WTC11 (cell line): ENCODE measurements around the gene LYSMD3.

Experiments used
- ATF2 ChIP-seq: sonication (generic); formaldehyde crosslinking; IDR thresholded peaks from 2 replicates; pipeline ENCODE4 v1.8.1; 2022; ENCODE audit warnings: low read depth, missing genetic modification reagents, borderline replicate concordance
- CTCF ChIP-seq: fragments of 200-600 bp; IDR thresholded peaks from 2 replicates; pipeline ENCODE4 v1.8.0; 2022; ENCODE audit warnings: antibody characterized with exemption
- ESRRA ChIP-seq: sonication (generic); formaldehyde crosslinking; IDR thresholded peaks from 2 replicates; pipeline ENCODE4 v1.8.1; 2022; ENCODE audit warnings: mild to moderate bottlenecking, missing genetic modification reagents, borderline replicate concordance
- MYBL2 ChIP-seq: sonication (generic); formaldehyde crosslinking; IDR thresholded peaks from 2 replicates; pipeline ENCODE4 v1.8.1; 2023; ENCODE audit warnings: mild to moderate bottlenecking, moderate library complexity, missing genetic modification reagents
- NFATC4 ChIP-seq: fragments of 250-450 bp; sonication (Bioruptor Pico); IDR thresholded peaks from 2 replicates; pipeline ENCODE4 v1.9.0; 2021; ENCODE audit warnings: mild to moderate bottlenecking
- NR2C2 ChIP-seq: sonication (generic); formaldehyde crosslinking; IDR thresholded peaks from 2 replicates; pipeline ENCODE4 v1.8.0; 2022; ENCODE audit warnings: mild to moderate bottlenecking, missing genetic modification reagents
- ZNF219 ChIP-seq: sonication (generic); formaldehyde crosslinking; IDR thresholded peaks from 2 replicates; pipeline ENCODE4 v1.8.0; 2023; ENCODE audit warnings: missing genetic modification reagents, mild to moderate bottlenecking, borderline replicate concordance
- ZNF512 ChIP-seq: sonication (generic); formaldehyde crosslinking; IDR thresholded peaks from 2 replicates; pipeline ENCODE4 v1.8.1; 2022; ENCODE audit warnings: missing genetic modification reagents, borderline replicate concordance

GRCh38 chr5:90534922-90535321 lies 5.5 kb upstream of the LYSMD3 start:
- TF ChIP-seq CTCF (no peak), ZNF219 (CRISPR knock-in tag) (no peak), NR2C2 (CRISPR knock-in tag) (no peak), NFATC4 (CRISPR knock-in tag) (no peak), ATF2 (CRISPR knock-in tag) (no peak), MYBL2 (CRISPR knock-in tag) (no peak), ESRRA (no peak), ZNF512 (CRISPR knock-in tag) (no peak)
